GM18498 (cell line): ENCODE results near the gene HOXD3.

Experiments used
- ATAC-seq: cut with Tn5 transposase; IDR thresholded peaks from one replicate; pipeline ENCODE4 v1.9.1; 2021; ENCODE audit warnings: mild to moderate bottlenecking, moderate library complexity; ENCODE audit not compliant: unreplicated experiment

Gene HOXD3

GRCh38 chr2:176121190-176122051 lies 35.7 kb upstream of the HOXD3 start:
- no peak for ATAC-seq

- ATAC-seq = no peak
These were observed 34.9 kb upstream of the HOXD3 start for GRCh38 chr2:176122052-176122682.

- ATAC-seq = no peak
These were observed 34.3 kb upstream of the HOXD3 start, which contains the start of gene HOXD9 for GRCh38 chr2:176122683-176123410. Gene HOXD9, plus strand, starts transcription at chr2:176122719. Its CDS starts 50 bp downstream, at chr2:176122769.

GRCh38 chr2:176123411-176124109 lies 33.5 kb upstream of the HOXD3 start:
- ATAC-seq = no peak

DNA sequence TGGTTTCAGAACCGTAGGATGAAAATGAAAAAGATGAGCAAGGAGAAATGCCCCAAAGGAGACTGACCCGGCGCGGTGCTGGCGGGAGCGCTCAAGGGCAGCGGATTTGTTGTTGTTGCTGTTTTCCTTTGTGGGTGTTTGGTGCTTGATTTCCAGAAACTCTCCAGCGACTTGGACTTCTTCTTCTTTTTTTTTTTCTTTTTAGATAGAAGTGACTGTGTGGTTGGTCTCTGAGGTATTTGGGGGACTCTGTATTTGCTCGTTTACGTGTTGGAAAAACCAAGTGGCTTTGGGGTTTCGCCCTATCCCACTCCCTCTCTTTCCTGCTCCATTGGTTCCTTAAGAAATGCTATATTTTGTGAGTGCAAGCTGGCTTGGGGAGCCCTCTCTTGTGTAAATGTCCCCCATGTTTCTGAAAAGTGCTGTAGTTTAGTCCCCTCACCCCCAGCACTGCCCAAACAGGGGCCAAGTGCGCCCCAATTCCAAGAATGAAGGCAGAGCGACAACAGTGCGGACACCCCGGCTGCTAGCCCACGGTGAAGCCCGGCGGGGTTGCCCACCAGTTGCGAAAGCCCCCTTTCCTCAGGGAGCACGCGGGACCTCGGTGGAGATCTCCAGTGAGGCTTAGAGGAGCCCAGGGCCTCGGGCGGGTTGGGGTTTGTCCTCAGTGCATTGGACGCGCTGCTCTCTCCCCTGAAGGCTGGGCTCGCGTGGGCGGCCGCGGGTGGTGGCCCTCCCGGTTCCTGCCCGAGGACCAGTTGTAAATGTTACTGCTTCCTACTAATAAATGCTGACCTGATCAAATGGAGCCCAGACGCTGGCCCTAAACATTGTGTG lies 32.8 kb upstream of the HOXD3 start:
- no peak for ATAC-seq

DNA sequence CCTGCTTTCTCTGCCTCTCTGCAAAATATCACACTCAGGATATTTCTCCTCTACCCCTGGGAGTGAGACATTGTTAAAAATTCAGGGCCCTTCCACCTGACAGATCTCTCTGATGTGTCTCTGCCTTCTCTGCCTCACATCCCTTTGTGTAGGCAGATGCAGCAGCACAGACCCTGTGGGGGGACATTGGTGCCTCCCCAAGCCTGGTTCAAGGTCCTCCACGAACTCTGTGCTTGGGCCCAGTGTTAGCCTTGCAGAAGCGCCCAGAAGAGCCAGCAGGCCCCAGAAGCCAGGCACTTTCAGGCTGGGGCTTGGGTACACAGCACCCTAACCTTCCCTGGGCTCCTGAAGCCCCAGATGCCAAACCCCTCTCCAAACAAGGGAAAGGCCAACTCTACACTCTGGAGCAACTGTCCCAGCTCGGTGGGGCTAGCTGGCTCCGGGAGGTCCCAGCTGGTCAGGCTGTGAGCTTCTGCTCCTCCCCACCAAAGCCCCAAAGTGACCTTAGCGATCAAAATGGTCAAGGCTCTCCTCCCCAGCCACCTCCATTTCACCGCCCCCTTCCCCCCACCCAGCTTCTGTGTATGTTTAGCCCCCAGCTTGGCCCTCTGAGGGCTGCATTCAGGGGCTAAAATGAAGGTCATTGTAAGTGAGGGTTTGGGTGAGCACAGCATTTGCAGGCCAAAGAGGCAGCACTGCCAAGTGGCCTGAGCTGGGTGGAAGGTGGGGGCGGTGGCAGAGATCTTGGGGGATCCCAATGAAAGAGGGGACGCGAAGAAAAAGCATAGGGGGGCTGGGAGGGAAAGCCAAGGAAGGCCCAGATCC lies 31.9 kb upstream of the HOXD3 start:
- no peak for ATAC-seq

DNA sequence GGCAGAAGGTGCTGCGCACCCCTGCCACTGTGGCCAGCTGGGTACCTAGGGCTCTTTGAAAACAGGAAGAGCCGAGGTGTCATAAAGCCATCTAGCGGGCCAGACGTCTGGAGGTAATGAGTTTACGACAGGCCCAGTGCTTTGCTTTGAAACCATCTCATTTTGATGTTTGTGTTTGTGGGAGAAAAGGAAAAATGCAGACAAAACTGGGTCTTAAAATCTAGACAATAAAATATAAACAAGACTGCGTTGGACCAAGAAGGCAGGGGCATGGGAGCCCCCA lies 31.4 kb upstream of the HOXD3 start:
- no peak for ATAC-seq

DNA sequence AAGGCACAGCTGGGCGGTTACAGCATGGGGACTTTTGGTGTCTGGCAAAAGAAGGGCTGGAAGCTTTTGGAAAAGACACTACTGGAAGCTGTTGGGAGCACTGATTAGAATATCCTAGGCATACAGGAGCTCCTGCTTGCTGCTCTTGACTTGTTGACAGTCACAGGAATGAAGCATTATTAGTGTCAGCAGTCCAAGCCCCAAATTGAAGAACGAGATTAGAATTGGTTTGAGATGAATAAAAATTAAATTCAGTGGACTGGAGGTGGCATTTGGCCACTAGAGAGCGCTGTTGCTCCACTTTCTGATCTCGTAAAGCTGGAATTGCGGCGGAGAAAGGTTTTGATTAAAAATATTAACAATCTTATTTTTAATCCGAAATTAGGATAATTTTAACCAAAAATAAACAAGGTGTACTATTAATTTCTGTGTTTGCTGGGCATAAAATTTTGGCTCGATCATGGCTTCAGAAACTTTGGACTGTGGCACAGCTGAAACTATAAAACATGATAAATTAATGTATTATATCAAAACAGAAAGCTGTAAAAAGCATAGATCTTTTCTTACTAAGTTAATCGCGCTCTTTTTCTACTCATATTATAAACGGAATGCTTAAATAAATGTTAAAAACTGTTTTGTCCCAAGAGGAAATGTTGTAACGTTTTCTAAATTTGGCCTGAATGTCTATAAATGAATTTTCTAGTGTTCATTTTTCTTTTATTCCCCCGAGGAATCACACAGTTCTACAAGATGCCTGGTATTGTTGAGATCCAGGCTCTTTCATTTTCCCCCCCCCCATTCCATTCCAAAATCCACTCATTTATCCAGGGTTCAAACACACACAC lies 30.0 kb upstream of the HOXD3 start:
- ATAC-seq = no peak

DNA sequence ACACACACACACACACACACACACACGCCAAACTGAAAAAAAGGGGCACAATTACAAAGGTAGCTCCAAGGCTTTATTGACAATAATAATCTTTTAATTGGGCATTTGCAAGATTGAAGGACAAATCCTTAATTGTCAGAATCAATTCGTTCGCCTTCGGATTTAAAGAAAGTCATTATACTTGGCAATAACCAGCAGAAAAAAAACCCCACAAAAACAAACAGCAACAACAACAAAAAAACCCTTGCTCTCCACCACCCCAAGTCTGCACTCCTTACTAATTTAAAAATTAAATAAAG lies 29.4 kb upstream of the HOXD3 start:
- ATAC-seq = no peak

DNA sequence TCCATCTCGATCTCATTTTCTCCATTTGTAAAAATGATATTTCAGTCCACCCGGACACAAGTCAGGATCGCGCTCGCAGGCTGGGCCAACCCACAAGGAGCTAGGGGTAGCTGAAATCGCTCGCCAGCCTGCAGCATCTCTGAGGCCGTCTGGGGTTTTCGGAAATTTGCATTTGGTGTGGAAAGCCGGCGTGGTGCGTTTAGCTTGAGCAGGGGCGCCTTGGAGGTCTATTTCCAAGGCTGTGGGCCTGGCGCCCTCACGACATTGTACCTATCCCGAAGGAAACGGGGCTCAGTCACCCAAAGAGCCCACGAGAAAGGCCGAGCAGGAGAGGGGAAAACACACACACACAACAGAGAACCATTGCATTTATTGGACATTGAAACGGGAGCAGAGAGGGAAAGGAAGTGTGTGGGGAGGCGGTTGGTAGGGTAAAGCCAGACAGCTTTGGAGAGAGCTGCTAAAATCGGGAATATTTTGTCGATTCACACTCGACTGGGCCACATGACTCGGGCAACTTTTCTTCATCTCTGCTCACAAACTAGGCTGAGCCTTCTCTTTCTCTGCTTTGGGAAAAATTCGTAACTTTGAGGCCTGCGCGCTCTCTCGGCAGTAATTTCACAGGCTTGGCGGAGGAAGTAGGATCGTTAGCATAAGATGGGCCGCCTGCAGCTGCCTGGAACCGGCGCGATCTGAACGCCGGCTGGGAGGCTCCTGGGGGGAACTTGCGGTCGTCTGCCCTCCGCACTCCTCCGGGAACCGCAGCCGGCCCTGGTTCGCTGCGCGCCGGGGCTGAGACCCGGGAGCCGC lies 28.7 kb upstream of the HOXD3 start:
- no peak for ATAC-seq

DNA sequence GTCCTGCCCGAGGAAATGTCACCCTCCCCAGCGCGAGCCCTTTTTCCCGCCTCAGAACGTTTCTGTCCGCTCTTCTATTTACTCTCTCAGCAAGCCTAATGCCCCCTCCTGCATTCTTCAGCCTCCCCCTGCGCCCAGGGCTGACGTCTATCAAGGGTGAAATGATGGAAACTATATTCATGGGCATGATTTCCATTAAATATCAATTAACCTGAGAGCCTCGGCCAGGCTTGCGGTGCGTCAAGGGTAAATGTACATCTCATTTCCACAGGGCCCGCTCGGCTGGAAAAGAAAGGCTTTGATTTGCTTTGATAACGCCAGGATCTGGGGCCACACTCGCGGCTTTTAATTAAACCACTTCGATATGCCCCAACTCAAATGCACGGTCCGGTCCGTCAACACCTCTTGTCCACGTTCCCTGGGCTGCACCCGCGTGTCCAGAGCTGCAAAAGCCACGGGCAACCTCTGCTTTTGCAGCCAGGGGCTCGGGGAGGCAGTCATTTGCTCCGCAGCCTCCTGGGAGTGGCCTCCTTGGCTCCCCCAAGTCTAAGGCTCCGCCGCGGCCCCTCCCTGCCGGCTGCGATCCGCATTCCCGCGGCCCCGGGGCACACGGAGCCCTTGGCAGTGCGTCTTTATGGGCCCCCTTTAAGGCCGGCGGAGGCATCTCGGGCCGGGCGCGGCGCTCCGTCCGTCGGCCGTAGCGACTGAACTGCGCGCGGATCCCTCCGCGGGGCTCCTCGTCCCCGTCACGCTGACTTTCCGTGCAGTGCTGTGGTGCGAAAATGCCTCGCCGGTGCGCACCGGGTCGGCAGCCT lies 27.9 kb upstream of the HOXD3 start, which contains the start of gene HOXD8:
Gene HOXD8, plus strand, starts transcription at position 724 of the 815 bp plus-strand sequence. CDS start 662 bp downstream, outside the sequence.
- ATAC-seq = no peak

DNA sequence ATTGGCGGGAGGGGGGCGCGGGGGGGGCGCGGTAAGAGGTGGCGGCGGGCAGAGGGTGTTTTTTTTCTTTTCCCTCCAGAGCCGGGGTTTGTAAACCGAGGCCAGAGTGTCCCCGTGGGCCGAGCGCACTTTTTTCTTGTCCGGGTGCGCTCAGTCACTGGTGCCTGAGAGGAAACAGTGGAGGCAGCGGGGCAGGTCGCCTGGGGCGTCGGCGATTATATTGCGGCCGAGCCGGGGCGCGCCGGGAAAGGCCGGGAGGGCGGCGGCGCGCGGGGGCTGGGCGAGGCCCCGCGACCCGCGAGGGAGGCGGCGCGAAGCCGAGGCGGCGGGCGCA lies 27.3 kb upstream of the HOXD3 start:
- no peak for ATAC-seq

DNA sequence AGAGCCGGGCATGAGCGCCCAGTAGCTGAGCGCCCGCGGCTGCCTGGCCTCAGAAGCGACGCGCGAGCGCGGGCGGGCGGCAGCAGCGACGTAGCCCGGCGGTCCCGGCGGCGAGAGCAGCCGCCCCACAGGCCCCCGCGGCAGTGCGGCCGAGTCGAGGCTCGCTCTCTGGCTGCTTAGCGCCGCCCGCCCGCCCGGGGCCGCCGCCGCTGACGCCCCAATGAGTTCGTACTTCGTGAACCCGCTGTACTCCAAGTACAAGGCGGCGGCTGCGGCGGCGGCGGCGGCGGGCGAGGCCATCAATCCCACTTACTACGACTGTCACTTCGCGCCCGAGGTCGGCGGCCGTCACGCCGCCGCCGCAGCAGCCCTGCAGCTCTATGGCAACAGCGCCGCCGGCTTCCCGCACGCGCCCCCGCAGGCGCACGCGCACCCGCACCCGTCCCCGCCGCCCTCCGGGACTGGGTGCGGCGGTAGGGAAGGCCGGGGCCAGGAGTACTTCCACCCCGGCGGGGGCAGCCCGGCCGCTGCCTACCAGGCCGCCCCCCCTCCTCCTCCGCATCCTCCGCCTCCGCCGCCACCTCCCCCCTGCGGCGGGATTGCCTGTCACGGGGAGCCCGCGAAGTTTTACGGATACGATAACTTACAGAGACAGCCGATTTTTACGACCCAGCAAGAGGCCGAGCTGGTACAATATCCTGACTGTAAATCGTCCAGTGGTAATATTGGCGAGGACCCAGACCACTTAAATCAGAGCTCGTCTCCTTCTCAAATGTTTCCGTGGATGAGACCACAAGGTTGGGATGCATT lies 26.8 kb upstream of the HOXD3 start:
- no peak for ATAC-seq

DNA sequence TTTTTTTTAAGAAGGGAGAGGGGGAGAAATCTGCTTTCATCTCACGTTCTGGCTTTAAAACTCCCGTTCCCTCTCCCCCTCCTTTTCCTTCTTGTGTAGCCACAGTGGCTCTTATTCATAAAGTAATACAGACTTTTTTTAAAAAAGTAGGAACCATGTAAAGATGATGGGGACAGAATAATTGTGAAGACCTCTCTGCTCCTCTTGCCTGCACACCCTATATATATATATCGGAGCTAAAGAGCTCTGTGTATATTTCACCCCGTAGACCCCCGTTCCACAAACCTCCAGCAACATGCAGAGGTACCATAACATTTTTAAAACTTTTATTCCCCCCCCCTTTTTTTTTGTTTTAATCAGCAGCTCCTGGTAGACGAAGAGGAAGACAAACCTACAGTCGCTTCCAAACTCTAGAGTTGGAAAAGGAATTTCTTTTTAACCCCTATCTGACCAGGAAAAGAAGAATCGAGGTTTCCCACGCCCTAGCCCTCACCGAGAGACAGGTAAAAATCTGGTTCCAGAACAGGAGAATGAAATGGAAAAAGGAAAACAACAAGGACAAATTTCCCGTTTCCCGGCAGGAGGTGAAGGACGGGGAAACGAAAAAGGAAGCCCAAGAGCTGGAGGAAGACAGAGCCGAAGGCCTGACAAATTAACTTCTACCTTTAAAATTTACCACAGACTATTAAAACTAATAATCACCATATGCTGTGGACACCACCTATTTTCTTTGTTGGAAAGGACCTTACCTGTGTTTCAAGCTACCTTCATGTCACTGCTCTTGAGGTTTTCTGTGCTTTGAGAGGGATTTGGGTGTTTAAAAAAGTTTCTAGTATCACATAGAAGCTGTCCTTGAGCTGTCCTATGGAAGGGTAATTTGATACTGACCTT lies 25.9 kb upstream of the HOXD3 start:
- ATAC-seq = no peak

DNA sequence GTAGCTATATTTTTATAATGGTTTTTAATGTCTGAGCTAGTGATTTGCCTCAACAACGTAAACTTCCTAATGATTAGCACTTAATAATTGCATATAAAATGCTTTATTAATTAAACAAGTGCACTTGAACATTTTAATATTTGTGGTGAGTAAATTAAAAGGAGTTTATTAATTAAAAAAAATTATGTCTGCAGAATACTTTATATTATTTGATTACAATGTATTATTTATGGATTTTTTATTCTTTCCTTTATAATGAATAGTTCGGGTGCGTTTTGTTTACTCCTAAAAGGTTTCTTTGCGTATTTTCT lies 25.3 kb upstream of the HOXD3 start:
- no peak for ATAC-seq
